Esophagus muscularis mucosa (tissue), 4 donors: ENCODE results near the gene TIPRL. TPM values are rescaled to one million over a fixed set of nuclear protein-coding genes. Genes with fewer than 3 reads are reported as not detected.

Source experiments
- DNase-seq: peaks from one replicate; pipeline ENCODE4 v3.0.0-alpha.2; 2017; ENCODE audit errors: extremely low spot score
- H3K27ac ChIP-seq, 4 donors: fragments of 200-600 bp; sonication (generic); replicated peaks in 1 of 4; 1 replicate in 3 of 4; 2 replicates in 1 of 4; pipeline ENCODE4 v1.5.1; 2016 to 2019; ENCODE audit warnings: mild to moderate bottlenecking in 1 of 4
- H3K27me3 ChIP-seq, 4 donors: fragments of 200-600 bp; sonication (generic); one replicate each; pipeline versions ENCODE4 v1.5.1 to v1.6.0; 2016 to 2019
- H3K36me3 ChIP-seq, 4 donors: fragments of 200-600 bp; sonication (generic); one replicate each; pipeline ENCODE4 v1.5.1; 2016 to 2019
- H3K4me1 ChIP-seq, 4 donors: fragments of 200-600 bp; sonication (generic); one replicate each; pipeline ENCODE4 v1.5.1; 2016 to 2019
- H3K4me3 ChIP-seq, 4 donors: fragments of 200-600 bp; sonication (generic); 1 replicate in 2 of 4; 2 replicates in 2 of 4; pipeline ENCODE4 v1.5.1; 2016 to 2019; ENCODE audit warnings: mild to moderate bottlenecking in 4 of 4, moderate library complexity in 1 of 4
- H3K9me3 ChIP-seq, 4 donors: fragments of 200-600 bp; sonication (generic); 1 replicate in 3 of 4; 2 replicates in 1 of 4; pipeline ENCODE4 v1.5.1; 2016 to 2019
- CTCF ChIP-seq, 3 experiments: fragments of 200-600 bp in 2 of 3; fragments of 450-650 bp in 1 of 3; sonication (generic) in 2 of 3; IDR thresholded peaks; one replicate each; pipeline ENCODE4 v1.5.1; 2017 to 2019; ENCODE audit warnings: antibody characterized with exemption in 3 of 3, mild to moderate bottlenecking in 2 of 3, moderate library complexity in 1 of 3
- EP300 ChIP-seq: sonication (generic); formaldehyde crosslinking; IDR thresholded peaks from one replicate; pipeline ENCODE4 v1.6.1; 2017; ENCODE audit warnings: antibody characterized with exemption
- POLR2A ChIP-seq: fragments of 450-650 bp; IDR thresholded peaks from one replicate; pipeline ENCODE4 v1.6.1; 2017; ENCODE audit warnings: antibody characterized with exemption, moderate library complexity, mild to moderate bottlenecking, low read depth
- POLR2AphosphoS5 ChIP-seq, 2 donors: sonication (generic); formaldehyde crosslinking; IDR thresholded peaks; one replicate each; pipeline ENCODE4 v1.6.1; 2017; ENCODE audit warnings: antibody characterized with exemption in 2 of 2
- WGBS: methylation state at CpG from one replicate; pipeline ENCODE4 v1.1.5; 2018; 5-methylcytosine and 5-hydroxymethylcytosine counted together
- intact Hi-C: fragments of 100-400 bp; cut with DNase I; formaldehyde crosslinking; loops from one replicate; pipeline ENCODE4 v1.15.1; 2023
- total RNA-seq, 4 donors: library from RNA; depleted of rRNA; stranded (reverse); fragments of >200 nt; gene quantifications; one replicate each; pipeline versions ENCODE4 v1.1.0 to v1.2.1, GENCODE V29; 2016

Gene TIPRL
- total RNA-seq, 4 donors from 2014 or later = 19.0 to 25.7 (median 23.5) TPM

- no peak overlapping the region for H3K27ac ChIP-seq
- no peaks in the 10 kb centered on the region for H3K27me3 ChIP-seq
- H3K4me3 ChIP-seq = no peak overlapping the region
- H3K9me3 ChIP-seq = peaks cover 0 to 11% (median 4%) of the 10 kb centered on the region in 4 donors
- no peak for TF ChIP-seq POLR2A
- TF ChIP-seq POLR2AphosphoS5 (IDR thresholded peaks at IDR 0.05) = no peak
- TF ChIP-seq EP300 = no peak
- no peak for TF ChIP-seq CTCF (IDR thresholded peaks at IDR 0.05)
- no peaks in the 10 kb centered on the region for H3K36me3 ChIP-seq
- DNase-seq = no peak
- intact Hi-C loops = no loop called here
- H3K4me1 ChIP-seq = peaks cover 0 to 4% (median 0%) of the 10 kb centered on the region in 4 donors
These were observed 21.1 kb upstream of the TIPRL start for GRCh38 chr1:168157638-168158037.

- 33% methylated on average over 1 of the region's 1 CpG for WGBS
These were observed 19.5 kb upstream of the TIPRL start for GRCh38 chr1:168159251-168159650.

GRCh38 chr1:168159979-168160378 is 18.8 kb upstream of the TIPRL start:
- 88% methylated on average over 1 of the region's 1 CpG for WGBS
- DNase-seq = no peak

More at GRCh38 chr1:168159251-168159650, 19.5 kb upstream of the TIPRL start:
- H3K4me1 ChIP-seq = peaks cover 0 to 4% (median 0%) of the 10 kb centered on the region in 4 donors
- peaks cover 0 to 11% (median 4%) of the 10 kb centered on the region in 4 donors for H3K9me3 ChIP-seq
- no peak overlapping the region for H3K4me3 ChIP-seq
- TF ChIP-seq POLR2AphosphoS5 (IDR thresholded peaks at IDR 0.05) (no peak), POLR2A (no peak), EP300 (no peak), CTCF (IDR thresholded peaks at IDR 0.05) (no peak)
- H3K27ac ChIP-seq = no peak overlapping the region
- no peaks in the 10 kb centered on the region for H3K36me3 ChIP-seq
- intact Hi-C loops = no loop called here
- no peaks in the 10 kb centered on the region for H3K27me3 ChIP-seq
- no peak for DNase-seq

GRCh38 chr1:168161459-168161858 is 17.3 kb upstream of the TIPRL start:
- Histone ChIP-seq H3K27me3 (no peaks in the 10 kb centered on the region), H3K4me3 (no peak overlapping the region), H3K27ac (no peak overlapping the region), H3K4me1 (peaks cover 0 to 4% (median 0%) of the 10 kb centered on the region in 4 donors), H3K36me3 (no peaks in the 10 kb centered on the region), H3K9me3 (peaks cover 0 to 11% (median 4%) of the 10 kb centered on the region in 4 donors)
- 86% methylated on average over 1 of the region's 2 CpGs for WGBS
- peak; percentile 37 for DNase-seq
- intact Hi-C loops = no loop called here
- TF ChIP-seq POLR2A (no peak), CTCF (IDR thresholded peaks at IDR 0.05) (no peak)

More at GRCh38 chr1:168159979-168160378, 18.8 kb upstream of the TIPRL start:
- H3K9me3 ChIP-seq = peaks cover 0 to 11% (median 4%) of the 10 kb centered on the region in 4 donors
- peaks cover 0 to 4% (median 0%) of the 10 kb centered on the region in 4 donors for H3K4me1 ChIP-seq
- no peaks in the 10 kb centered on the region for H3K27me3 ChIP-seq
- no peak overlapping the region for H3K27ac ChIP-seq
- intact Hi-C loops = no loop called here
- no peak overlapping the region for H3K4me3 ChIP-seq
- TF ChIP-seq POLR2AphosphoS5 (IDR thresholded peaks at IDR 0.05) = no peak
- no peak for TF ChIP-seq POLR2A
- no peaks in the 10 kb centered on the region for H3K36me3 ChIP-seq

- Histone ChIP-seq H3K4me3 (no peak overlapping the region), H3K36me3 (no peaks in the 10 kb centered on the region), H3K27ac (no peak overlapping the region), H3K4me1 (peaks cover 0 to 4% (median 0%) of the 10 kb centered on the region in 4 donors), H3K9me3 (peaks cover 0 to 11% (median 0%) of the 10 kb centered on the region in 4 donors), H3K27me3 (no peaks in the 10 kb centered on the region)
- 69% methylated on average over 3 of the region's 3 CpGs for WGBS
- TF ChIP-seq POLR2AphosphoS5 (IDR thresholded peaks at IDR 0.05) = no peak
- no peak for TF ChIP-seq POLR2A
- no peak for TF ChIP-seq EP300
- TF ChIP-seq CTCF (IDR thresholded peaks at IDR 0.05) = no peak
- DNase-seq = peak; percentile 57
- intact Hi-C loops = no loop called here
These were observed 15.1 kb upstream of the TIPRL start for GRCh38 chr1:168163670-168164069.
